H1 (cell line): ENCODE results near the gene PPP1R3G. TPM values are rescaled to one million over a fixed set of nuclear protein-coding genes. Genes with fewer than 3 reads are reported as not detected.

Source experiments
- ATF3 ChIP-seq: IDR thresholded peaks from 2 replicates; pipeline ENCODE4 v1.6.1; 2011; ENCODE audit warnings: low read depth, mild to moderate bottlenecking, low read length; ENCODE audit not compliant: insufficient read depth
- BACH1 ChIP-seq: IDR thresholded peaks from 2 replicates; pipeline ENCODE4 v1.6.1; 2012; ENCODE audit warnings: low read length, improper control_type of control experiment
- BCL11A ChIP-seq, 2 experiments: IDR thresholded peaks; one replicate each; pipeline ENCODE4 v1.6.1; 2011; ENCODE audit warnings: low read depth in 2 of 2, low read length in 2 of 2, mild to moderate bottlenecking in 2 of 2
- CHD7 ChIP-seq: fragments of 300-600 bp; sonication (generic); IDR thresholded peaks from 2 replicates; pipeline ENCODE4 v1.7.1; 2012; ENCODE audit warnings: low read length, moderate library complexity, mild to moderate bottlenecking, inconsistent platforms; ENCODE audit not compliant: insufficient replicate concordance
- RFX5 ChIP-seq: IDR thresholded peaks from 2 replicates; pipeline ENCODE4 v1.6.1; 2011; ENCODE audit warnings: low read depth, low read length, improper control_type of control experiment, borderline replicate concordance
- TCF12 ChIP-seq: IDR thresholded peaks from 2 replicates; pipeline ENCODE4 v1.6.1; 2011; ENCODE audit warnings: low read depth, mild to moderate bottlenecking, low read length
- polyA plus RNA-seq, 7 experiments: library from polyadenylated mRNA; depleted of rRNA in 3 of 7; stranded (reverse) in 5 of 7; unstranded in 2 of 7; fragments of >200 nt in 5 of 7; fragments of 200-250 nt in 2 of 7; gene quantifications; 1 replicate in 5 of 7; 2 replicates in 1 of 7; 4 replicates in 1 of 7; pipeline versions ENCODE4 v1.2.1 to v1.2.3, GENCODE V29; 2011 to 2013; ENCODE audit warnings: missing spikeins in 2 of 7, mixed read lengths in 2 of 7
- total RNA-seq: library from RNA; stranded (reverse); fragmentation: NEBNext Ultra II Directional; extraction: Animal tissue kit (Norgen Biotek cat#: 25700); gene quantifications from 2 replicates; pipeline ENCODE4 v1.2.1, GENCODE V29; 2021

Gene PPP1R3G
- total and polyA plus RNA-seq, 2 of the 8 experiments (the other 6 are each of a cell fraction or from before 2014, with no cell fraction given): 0.03 to 0.09 TPM

DNA sequence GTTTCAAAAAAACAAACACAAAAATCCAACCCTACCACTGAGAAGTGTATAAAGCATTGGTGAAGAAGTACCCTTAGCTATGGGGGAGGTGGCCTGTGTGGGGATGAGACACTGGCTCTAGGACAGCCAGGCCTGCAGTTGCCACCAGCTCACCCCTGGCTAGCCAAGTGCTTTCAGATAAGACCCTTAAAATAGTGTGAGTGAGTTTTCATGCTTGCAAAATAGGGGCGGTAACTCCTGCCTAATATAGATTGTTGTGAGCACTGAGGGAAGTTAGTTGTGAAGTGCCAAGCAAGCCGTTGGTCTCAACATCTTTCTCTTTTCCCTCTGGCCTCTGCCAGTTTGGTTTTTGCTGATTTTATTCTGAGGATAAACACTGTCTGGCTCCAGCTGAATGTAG, 11.3 kb downstream of the PPP1R3G start (continued):
- TF ChIP-seq CHD7: no peak
- no peak for TF ChIP-seq RFX5
- no peak for TF ChIP-seq BCL11A (IDR thresholded peaks at IDR 0.05; ENCODE audit: low read depth in 2 of 2, low read length in 2 of 2)
- TF ChIP-seq TCF12: no peak
- no peak for TF ChIP-seq BACH1
- no peak for TF ChIP-seq ATF3
